Measurements from ENCODE around the gene TTC31.
A peak's percentile ranks its signal among the peaks of the same experiment; 100 is the strongest.

TTC31 gene

GRCh38 chr2:74533464-74533863 lies 50.6 kb downstream of the TTC31 start:
- no peak overlapping the region for H3K4me3 ChIP-seq (ENCODE audit: low read depth, low read length)
- DNase-seq (ENCODE audit: low read depth): no peak
- TF ChIP-seq CTCF (IDR thresholded peaks at IDR 0.05; ENCODE audit: insufficient read depth, low read depth, low read length, missing control alignments): no peak

DNA sequence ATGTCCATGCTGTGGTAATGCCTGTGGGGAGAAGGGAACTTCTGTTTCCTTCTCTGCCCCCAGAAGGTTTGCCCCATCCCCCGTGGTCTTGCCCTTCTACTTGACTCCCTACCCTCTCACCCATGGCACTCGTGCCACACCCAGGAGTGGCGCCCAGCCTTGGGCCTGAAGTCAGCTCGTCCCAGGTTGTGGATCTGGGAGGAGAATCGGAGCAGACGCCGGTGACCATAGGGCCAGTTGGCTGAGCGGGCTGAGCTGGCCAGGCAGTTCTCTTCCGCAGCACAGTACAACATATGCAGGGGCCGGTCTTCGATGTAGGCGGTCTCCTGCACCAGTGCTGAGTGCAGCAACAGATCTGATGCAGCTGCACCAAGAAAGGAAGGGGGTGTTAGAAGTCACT lies 51.5 kb downstream of the TTC31 start:
- DNase-seq (ENCODE audit: low read depth): no peak
- H3K4me3 ChIP-seq (ENCODE audit: low read depth, low read length): no peak overlapping the region
- no peak for TF ChIP-seq CTCF (IDR thresholded peaks at IDR 0.05; ENCODE audit: insufficient read depth, low read depth, low read length, missing control alignments)

GRCh38 chr2:74535440-74535965 lies 52.6 kb downstream of the TTC31 start:
- no peak overlapping the region for H3K4me3 ChIP-seq (ENCODE audit: low read depth, low read length)
- no peak for TF ChIP-seq CTCF (IDR thresholded peaks at IDR 0.05; ENCODE audit: insufficient read depth, low read depth, low read length, missing control alignments)
- DNase-seq (ENCODE audit: low read depth): no peak

GRCh38 chr2:74536166-74536950 lies 53.5 kb downstream of the TTC31 start:
- H3K4me3 ChIP-seq (ENCODE audit: low read depth, low read length): no peak overlapping the region
- no peak for TF ChIP-seq CTCF (IDR thresholded peaks at IDR 0.05; ENCODE audit: insufficient read depth, low read depth, low read length, missing control alignments)
- DNase-seq (ENCODE audit: low read depth): no peak

DNA sequence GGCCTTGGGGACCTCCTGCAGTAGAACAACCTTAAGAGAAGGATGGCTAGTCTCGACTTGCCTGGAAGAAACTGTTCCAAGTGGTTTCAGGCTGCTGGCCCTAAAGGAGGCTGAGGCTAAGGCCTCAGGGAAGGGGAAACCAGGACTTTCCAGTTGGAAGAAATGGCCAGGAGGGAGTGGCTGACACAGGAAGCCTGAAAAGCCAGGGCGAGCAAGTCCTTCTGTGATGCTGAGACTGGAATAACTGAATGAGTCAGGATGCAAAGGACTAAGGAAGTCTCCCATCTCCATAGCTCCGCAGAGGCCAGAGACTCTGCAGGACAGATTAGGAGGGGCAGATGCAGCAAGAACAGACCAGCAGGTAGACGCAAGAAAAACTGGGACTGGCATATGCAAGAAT lies 54.3 kb downstream of the TTC31 start:
- DNase-seq (ENCODE audit: low read depth): no peak
- TF ChIP-seq CTCF (IDR thresholded peaks at IDR 0.05; ENCODE audit: insufficient read depth, low read depth, low read length, missing control alignments): no peak
- no peak overlapping the region for H3K4me3 ChIP-seq (ENCODE audit: low read depth, low read length)

DNA sequence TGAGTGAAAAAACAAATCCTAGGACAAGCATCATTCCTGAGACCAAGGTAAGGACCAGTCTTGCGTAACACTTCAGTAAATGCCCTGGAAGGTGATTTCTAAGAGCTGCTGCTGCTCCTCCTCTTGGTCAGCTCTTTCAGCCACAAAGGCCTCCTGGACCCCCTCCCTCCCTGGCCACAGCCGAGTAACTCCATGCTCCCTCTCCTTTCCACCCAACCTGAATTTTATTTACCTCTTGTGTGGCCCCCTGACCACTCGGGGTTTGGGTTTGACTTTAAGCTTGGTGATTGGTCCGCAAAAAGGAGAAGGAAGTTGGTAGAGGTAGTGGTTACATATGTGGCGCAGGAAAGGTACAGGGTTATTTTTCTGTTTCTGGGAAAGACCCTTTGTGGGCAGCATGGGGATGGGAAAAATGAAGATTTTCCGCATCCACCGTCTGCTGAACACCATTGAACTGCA lies 56.0 kb downstream of the TTC31 start:
- peak; percentile 61 for DNase-seq (ENCODE audit: low read depth)
- no peak for TF ChIP-seq CTCF (IDR thresholded peaks at IDR 0.05; ENCODE audit: insufficient read depth, low read depth, low read length, missing control alignments)
- H3K4me3 ChIP-seq (ENCODE audit: low read depth, low read length): no peak overlapping the region
